Neural progenitor cell (in vitro differentiated cells): ENCODE results near the gene CYTL1.
A peak's percentile ranks its signal among the peaks of the same experiment; 100 is the strongest.

Source experiments
- EZH2phosphoT487 ChIP-seq: fragments of 200-600 bp; sonication (generic); IDR thresholded peaks from 2 replicates; pipeline ENCODE4 v1.6.1; 2017; ENCODE audit warnings: antibody characterized with exemption
- TF ChIP-seq, protein P1 (sequence below): fragments of 200-600 bp; sonication (generic); IDR thresholded peaks from 2 replicates; pipeline ENCODE4 v1.5.1; 2017; ENCODE audit warnings: antibody characterized with exemption, mild to moderate bottlenecking

- TF ChIP-seq, protein P1, sequence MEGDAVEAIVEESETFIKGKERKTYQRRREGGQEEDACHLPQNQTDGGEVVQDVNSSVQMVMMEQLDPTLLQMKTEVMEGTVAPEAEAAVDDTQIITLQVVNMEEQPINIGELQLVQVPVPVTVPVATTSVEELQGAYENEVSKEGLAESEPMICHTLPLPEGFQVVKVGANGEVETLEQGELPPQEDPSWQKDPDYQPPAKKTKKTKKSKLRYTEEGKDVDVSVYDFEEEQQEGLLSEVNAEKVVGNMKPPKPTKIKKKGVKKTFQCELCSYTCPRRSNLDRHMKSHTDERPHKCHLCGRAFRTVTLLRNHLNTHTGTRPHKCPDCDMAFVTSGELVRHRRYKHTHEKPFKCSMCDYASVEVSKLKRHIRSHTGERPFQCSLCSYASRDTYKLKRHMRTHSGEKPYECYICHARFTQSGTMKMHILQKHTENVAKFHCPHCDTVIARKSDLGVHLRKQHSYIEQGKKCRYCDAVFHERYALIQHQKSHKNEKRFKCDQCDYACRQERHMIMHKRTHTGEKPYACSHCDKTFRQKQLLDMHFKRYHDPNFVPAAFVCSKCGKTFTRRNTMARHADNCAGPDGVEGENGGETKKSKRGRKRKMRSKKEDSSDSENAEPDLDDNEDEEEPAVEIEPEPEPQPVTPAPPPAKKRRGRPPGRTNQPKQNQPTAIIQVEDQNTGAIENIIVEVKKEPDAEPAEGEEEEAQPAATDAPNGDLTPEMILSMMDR = peak; percentile 7
- no peak for TF ChIP-seq EZH2phosphoT487
Measured at GRCh38 chr4:5018096-5018495, 1.2 kb downstream of the CYTL1 start.
